Measurements from ENCODE around the gene CSNK1G1.
"Not testable (repeated sequence)": the region's sequence is repeated elsewhere in the genome, so short reads cannot be mapped to it uniquely, and the experiment has no call there.

Gene CSNK1G1

GRCh38 chr15:64387562-64388168, 31.7 kb upstream of the CSNK1G1 start, which contains the start of gene TRIP4:
TSS of gene TRIP4 (plus strand) at chr15:64387836. CDS start at chr15:64387864, 28 bp downstream.
- Mint-ChIP-seq H3K4me3 (peak within 1 kb of the TSS; percentile 96 to 98 (median 97)), H3K27me3 (ENCODE audit: low read depth) (no peaks in the 10 kb centered on the region), H3K4me1 (peaks cover 17% of the 10 kb centered on the region), H3K27ac (peak within 1 kb of the TSS; percentile 84 to 93 (median 93)), H3K36me3 (ENCODE audit: low read depth) (peaks cover 10% of the 10 kb centered on the region), H3K9me3 (no peaks in the 10 kb centered on the region)
- peak in 1 of 3 experiments; percentile 8 for TF ChIP-seq CTCF (IDR thresholded peaks at IDR 0.05; ENCODE audit: unreplicated experiment in 3 of 3)

- H3K9me3 Mint-ChIP-seq, result no peaks in the 10 kb centered on the region
Observed at GRCh38 chr15:64386291-64386690, 30.3 kb upstream of the CSNK1G1 start.

GRCh38 chr15:64383760-64384159, 27.8 kb upstream of the CSNK1G1 start:
- Mint-ChIP-seq H3K4me1 (peaks cover 26% of the 10 kb centered on the region), H3K27me3 (ENCODE audit: low read depth) (no peaks in the 10 kb centered on the region), H3K27ac (peak overlapping the region in 1 of 3 experiments; percentile 75), H3K36me3 (ENCODE audit: low read depth) (peaks cover 6% of the 10 kb centered on the region), H3K4me3 (peak overlapping the region in 2 of 3 experiments; percentile 9 to 54), H3K9me3 (no peaks in the 10 kb centered on the region)
- no peak for TF ChIP-seq CTCF (IDR thresholded peaks at IDR 0.05; ENCODE audit: unreplicated experiment in 3 of 3)

More at GRCh38 chr15:64386291-64386690, 30.3 kb upstream of the CSNK1G1 start:
- H3K36me3 Mint-ChIP-seq (ENCODE audit: low read depth), result peaks cover 10% of the 10 kb centered on the region
- H3K4me1 Mint-ChIP-seq, result peaks cover 24% of the 10 kb centered on the region
- H3K27ac Mint-ChIP-seq, result peak overlapping the region in 1 of 3 experiments; percentile 59
- no peaks in the 10 kb centered on the region for H3K27me3 Mint-ChIP-seq (ENCODE audit: low read depth)
- no peak for TF ChIP-seq CTCF (IDR thresholded peaks at IDR 0.05; ENCODE audit: unreplicated experiment in 3 of 3)
- peak overlapping the region; percentile 30 to 59 (median 54) for H3K4me3 Mint-ChIP-seq

- Mint-ChIP-seq H3K27ac (peak within 1 kb of the TSS; percentile 4 to 71 (median 59)), H3K4me3 (peak within 1 kb of the TSS; percentile 85 to 88 (median 87)), H3K4me1 (peaks cover 14% of the 10 kb centered on the region), H3K36me3 (ENCODE audit: low read depth) (no peaks in the 10 kb centered on the region), H3K9me3 (no peaks in the 10 kb centered on the region), H3K27me3 (ENCODE audit: low read depth) (no peaks in the 10 kb centered on the region)
- TF ChIP-seq CTCF (IDR thresholded peaks at IDR 0.05; ENCODE audit: unreplicated experiment in 3 of 3), result no peak
Observed at GRCh38 chr15:64381000-64381751, 25.2 kb upstream of the CSNK1G1 start, which contains the start of gene PCLAF. TSS of gene PCLAF (minus strand) at chr15:64381441. CDS start at chr15:64381371, 70 bp downstream.

- H3K9me3 Mint-ChIP-seq; H3K27me3 Mint-ChIP-seq (ENCODE audit: low read depth); H3K27ac Mint-ChIP-seq; H3K36me3 Mint-ChIP-seq (ENCODE audit: low read depth): not testable (repeated sequence)
- Mint-ChIP-seq H3K4me1 (peaks cover 14% of the 10 kb centered on the region), H3K4me3 (peak overlapping the region; percentile 85 to 88 (median 87))
Observed at GRCh38 chr15:64380130-64380870, 24.3 kb upstream of the CSNK1G1 start.
